NCI-H2107 treated with DMSO at 0.1 percent for 48 hours (cell line): ENCODE results near the gene N4BP2L2.

Experiments
- DNase-seq: peaks from one replicate; lab custom pipeline; 2025; ENCODE audit not compliant: unreplicated experiment; lab: John Stamatoyannopoulos, UW

Gene N4BP2L2

DNA sequence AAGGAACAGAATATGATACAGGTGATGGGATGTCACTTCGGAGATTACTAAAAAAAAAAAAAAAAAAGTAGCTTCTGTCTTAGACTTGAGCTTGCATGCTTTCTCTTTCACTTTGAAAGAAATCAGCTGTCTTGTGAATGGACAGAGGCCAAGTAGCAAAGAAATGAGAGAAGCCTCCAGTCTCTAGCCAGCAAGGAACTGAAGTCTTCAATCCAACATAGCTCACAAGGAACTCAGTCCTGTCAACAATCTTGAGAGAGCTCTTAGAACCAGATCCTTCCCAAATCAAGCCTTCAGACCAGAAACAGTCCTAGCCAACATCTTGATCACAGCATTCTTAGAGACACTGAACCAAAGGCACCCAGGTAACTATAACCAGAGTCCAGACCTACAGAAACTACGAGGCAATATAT, 7.7 kb downstream of the N4BP2L2 start:
- no peak for DNase-seq

DNA sequence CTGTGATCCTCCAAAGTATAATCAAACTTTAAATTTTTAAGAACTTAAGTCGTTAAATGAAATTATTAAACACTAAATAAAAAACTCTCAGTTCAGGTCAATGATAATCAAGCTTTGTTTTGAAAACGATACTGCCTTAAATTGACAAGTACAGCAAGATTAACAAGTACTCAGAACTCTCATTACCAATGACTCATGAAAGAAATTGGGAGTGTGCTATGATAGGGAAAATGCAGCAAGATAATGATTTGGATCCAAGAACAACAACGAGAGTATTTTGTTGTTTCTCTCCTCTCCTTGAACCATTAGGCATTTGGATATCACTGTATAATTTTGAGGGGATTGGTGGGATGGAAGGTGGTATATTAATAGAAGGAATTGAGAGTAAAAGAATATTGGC, 10.2 kb downstream of the N4BP2L2 start:
- no peak for DNase-seq

DNA sequence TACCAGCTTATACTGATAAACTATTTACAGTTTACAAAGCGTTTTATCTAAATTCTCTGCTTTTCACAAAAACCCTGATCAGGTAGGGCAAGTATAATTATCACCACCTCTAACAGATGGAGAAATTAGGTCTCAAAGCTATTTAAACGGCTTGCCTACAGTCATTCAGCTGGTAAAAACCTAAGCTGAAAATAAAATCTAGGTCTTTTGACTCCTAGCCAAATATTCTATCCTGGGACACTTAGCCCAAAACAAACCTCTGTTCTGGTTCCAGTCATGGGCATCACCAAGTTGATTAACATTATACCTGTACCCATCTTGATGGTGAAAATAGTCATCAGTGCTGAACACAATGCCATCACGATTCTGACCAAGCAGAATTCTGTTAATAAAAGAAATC, 11.4 kb downstream of the N4BP2L2 start:
- DNase-seq, result no peak

DNA sequence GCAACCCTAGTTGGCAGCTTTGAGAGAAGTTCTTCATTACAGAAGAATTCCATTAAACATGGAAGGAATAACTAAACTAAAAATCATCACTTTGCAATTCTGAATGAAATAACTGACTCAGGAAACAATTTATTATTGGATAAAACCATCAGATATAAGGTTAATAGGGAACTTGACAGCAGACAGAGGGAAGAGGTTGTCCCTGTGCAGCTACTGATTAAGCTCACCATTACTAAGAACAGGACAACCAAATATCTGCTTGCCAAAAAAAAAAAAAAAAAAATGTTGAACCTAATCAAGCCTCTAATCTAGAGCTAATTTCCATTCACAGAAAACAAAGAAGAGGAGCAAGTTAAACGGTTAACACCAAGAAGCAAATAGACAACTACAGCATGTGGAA, 12.8 kb downstream of the N4BP2L2 start:
- no peak for DNase-seq

DNA sequence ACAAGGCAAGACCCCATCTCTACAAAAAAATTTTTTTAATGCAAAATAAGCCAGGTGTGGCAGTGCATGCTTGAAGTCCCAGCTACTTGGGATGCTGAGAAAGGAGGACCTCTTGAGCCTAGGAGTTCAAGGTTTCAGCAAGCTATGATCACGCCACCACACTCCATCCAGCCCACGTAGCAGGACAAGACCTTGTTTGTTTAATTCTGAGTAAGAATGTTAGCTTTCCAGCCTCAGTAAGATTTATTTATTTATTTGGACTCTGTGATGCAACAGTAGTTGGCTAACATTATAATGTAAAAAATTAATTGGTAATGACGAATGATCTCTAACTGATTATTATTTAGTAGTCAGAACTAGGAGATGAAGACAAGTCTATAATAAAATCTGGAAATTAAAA, 23.3 kb downstream of the N4BP2L2 start:
- no peak for DNase-seq

DNA sequence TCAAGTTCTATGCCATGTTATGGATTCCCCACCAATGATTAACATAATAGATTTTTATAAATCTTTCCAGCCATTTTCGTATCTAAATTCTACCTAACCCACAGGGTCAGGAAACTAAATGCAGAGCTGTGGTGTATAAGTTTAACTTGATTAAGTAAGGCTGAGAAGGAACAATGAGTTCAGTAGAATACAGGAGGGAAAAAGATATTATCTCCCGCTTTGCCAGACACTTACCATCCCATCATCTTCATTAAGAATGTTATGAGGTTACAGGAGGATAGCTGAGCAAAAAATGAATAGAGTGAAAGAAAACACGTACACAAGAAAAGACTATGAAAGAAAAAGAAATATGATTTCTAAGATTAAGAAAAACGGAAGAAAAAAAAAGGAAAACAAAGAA, 27.1 kb downstream of the N4BP2L2 start:
- DNase-seq, result no peak

DNA sequence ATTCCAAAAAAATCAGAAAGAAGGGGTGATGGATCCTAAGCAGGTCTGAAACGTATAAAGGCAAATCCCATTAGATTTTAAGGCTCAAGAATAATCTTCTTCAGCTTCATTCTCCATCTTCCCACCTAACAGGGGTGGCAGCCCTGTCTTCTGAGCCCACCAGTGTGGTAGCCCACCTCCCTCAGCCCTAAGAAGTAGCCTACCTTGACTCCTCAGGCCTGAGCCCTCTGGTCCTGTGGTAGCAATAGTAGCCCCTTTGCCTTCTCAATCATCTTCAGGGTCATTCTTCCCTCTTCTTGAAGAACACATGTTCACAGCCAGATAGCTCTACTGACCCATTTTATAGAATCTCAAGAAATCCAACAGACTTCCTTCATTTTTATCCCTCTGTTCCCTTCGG, 33.7 kb downstream of the N4BP2L2 start:
- DNase-seq, result no peak

DNA sequence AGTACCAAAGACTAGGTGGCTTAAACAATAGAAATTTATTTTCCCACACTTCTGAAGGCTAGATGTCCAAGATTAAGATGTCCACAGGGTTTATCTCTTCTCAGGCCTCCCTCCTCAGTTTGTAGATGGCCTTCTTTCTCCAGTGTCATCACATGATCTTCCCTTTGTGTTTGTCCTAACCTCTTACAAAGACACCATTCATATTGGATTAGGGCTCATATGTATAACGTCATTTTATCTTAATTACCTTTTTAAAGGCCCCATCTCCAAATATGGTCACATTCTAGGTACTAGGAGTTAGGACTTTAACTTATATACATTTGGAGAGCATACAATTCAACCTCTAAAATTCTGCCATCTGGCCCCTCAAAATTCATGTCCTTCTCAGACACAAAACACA, 34.3 kb downstream of the N4BP2L2 start:
- DNase-seq, result no peak

DNA sequence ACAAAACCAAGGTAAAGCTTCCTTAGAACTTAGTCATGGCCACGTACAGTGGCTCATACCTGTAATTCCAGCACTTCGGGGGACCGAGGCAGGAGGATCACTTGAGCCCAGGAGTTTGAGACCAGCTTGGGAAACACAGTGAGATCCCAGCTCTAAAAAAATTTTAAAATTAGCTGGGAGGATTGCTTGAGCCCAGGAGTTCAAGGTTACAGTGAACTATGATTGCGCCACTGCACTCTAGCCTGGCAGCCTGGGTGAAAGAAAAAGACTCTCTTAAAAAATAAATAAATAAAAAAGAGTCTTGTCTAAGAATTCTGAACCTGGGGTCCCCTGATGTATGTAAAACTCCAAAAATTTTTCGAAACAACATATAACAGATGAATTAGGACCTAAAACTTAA, 34.9 kb downstream of the N4BP2L2 start:
- no peak for DNase-seq

DNA sequence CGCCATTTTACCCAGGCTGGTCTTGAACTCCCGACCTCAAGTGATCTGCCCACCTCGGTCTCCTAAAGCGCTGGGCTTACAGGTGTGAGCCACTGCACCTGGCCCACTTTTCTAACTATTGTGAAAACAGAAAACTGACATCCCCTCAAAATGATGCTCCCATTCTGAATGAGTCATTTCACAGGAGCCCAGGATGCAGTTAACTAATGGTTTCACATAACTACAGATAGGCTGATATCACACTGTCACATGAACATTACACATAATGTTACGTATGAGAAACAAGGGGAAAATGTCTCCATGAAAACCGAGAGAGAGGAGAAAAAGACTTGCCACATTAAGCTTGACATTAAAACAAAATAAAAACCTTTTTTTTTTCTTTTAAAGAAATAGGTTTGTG, 37.5 kb downstream of the N4BP2L2 start:
- no peak for DNase-seq

DNA sequence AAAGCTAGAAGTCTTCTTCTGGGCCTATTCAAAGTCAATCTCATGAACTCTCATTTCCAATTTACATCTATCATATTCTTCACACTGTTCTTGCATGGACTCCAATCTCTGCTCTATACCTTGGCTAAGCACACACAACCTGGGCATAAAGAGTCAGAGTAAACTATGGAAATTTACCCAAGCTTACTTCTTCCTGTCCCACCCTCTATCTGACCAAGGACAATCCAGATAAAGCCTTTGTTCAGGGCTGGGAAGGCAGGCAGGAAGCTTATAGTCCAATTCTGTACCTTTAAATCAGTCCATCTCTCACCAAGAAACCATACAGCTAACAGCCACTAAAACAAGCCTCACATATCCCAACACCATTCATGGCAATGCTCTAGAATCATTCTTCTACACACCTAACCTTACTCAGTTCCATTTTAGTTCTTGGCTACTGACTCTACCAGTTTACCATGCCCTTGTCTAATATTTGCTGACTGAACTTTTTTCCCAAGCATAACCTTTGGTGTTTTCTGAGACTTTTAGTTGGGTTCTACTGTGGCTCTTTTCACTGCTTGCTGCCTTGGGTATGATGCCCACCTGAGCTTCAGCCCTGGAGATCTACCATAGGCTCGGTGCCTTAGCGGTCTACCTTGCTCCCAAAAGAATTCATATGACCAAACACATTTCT, 38.9 kb downstream of the N4BP2L2 start:
- DNase-seq, result no peak

DNA sequence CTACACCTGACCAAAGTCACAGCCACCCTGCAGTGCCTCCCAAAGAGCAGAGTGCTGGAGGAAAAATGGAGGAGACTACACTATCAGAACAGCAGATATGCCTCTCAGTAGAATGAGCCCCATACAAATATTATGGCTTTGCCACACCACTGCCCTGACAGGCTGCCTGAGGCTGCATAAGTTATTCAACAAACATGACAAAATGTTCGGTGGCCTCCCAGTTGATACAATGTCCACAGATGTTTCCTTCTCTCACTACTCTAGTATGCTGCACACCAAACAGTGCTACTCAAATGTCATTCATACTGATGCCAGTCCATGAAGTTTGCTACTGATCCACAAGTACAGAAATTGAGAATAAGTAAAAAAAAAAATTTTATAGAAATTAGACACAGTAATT, 41.0 kb downstream of the N4BP2L2 start:
- DNase-seq, result no peak

DNA sequence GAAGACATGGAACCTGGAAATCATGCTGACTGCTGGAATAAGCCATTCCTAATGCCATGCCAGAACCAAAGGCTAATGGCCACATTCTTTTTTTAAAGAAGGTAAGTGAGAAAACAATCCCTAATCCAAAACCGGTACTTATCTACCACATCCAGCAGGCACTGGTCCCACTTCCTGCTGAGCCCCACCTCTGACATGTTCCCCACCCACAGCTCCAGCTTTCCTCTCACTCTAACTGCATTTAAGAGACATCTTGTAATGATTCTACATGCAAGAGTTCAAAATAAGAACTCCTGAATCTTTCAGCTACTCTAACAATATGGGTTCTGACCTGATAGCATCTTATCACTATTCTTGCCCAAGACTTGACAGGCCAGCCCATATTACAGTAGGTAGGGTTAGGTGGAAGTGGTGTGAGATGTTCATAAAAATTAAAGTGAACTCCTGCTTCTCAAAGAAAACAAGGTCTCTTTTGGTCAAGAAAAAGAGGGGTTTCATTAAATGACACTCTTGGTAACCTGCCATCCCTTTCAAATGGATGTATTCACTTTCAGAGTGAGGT, 41.9 kb downstream of the N4BP2L2 start:
- no peak for DNase-seq

DNA sequence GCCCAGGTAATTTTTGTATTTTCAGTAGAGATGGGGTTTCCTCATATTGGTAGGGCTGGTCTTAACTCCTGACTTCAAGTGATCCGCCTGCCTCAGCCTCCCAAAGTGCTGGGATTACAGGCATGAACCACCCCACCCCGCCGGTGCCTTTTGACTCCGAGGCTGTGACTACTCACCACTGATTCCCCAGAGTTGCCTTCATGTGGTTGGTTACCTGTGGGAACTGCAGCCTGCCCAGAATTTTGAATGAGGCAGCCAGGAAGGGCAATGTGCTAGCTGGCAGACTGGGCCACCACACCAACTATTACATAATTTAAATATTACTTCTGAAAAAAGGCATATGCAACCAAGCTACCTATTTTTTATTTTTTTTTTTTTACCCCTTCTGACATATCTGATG, 42.8 kb downstream of the N4BP2L2 start:
- DNase-seq, result no peak

DNA sequence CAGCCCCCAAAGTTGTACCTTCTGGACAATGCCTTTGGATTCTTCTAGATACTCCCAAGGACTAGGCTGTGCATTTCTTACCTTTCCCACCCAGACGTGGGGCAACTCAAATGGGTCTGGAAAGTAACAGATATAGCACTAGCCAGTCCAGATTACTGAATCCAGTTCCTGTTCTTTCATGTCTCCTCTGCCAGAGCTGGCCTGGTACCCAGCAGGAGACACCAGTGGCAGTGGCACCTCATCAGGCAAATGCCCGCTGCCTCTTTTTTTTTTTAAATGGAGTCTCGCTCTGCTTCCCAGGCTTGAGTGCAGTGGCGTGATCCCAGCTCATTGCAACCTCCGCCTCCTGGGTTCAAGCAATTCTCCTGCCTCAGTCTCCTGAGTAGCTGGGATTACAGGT, 43.2 kb downstream of the N4BP2L2 start:
- no peak for DNase-seq

DNA sequence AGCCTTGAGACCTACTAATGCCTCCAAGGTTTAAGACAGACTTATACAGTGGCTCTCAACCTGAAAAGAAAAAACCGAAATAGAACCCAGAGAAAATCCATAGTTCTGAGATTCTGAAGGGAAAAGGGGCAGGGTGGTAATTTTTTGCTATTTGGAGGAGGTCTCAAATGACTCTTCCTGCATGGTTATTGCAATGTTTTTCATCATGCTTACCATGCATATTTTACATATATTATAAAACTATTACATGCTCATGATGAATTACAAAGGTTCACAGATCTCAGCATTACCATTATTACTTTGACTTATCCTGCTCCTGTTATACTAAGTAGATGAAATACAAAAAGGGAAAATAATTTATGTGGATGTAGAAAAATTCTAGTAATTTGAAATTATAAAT, 47.6 kb downstream of the N4BP2L2 start:
- DNase-seq, result no peak

DNA sequence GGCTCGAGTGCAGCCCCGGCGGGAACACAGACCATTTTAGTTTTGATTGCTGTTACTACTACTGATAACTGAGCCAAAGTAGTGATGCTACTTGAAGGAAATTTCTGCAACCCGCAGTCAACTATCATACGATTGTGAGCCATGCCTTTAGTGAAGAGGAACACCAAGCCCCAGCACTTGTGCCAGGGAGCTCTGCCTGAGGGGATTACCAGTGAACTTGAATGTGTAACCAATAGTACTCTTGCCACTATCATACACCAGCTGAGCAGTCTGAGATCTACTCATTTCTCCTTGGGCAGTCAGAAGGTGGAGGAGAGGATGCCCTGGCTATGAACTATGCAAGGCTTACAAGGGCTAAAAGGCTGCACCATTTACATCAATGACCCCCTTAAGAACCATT, 61.7 kb downstream of the N4BP2L2 start:
- no peak for DNase-seq

DNA sequence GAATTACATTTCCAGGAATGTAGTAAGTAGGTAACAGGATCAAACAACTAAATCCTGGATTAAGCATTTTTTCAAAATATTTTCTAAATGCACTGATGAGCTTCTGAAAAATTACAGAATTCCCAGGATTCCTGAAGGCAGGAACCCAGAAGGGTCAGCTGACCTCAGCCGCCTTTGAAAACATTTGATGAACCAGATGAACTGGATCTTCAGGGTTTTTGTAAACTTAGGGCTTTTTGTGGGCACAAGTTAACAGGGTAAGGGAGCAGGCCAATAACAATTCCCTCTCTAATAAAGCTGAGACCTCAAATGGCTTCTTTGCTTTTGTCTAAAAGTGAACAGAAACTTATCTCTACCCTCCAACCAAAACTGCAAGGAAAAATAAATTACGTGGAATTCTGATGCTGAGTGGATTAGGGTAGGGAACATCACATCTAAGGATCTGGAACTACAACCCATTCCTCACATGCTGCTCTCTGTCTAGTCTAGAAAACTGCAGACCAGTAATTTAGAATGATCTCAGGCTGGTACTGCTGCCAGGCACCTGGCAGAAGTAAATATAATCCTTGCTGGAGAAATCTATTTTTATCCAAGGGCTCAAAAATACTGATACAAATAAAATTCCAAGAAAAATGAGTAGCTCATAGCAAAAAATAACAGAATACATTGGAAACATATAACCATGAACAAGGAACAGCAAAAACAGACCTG, 62.4 kb downstream of the N4BP2L2 start:
- DNase-seq, result no peak

DNA sequence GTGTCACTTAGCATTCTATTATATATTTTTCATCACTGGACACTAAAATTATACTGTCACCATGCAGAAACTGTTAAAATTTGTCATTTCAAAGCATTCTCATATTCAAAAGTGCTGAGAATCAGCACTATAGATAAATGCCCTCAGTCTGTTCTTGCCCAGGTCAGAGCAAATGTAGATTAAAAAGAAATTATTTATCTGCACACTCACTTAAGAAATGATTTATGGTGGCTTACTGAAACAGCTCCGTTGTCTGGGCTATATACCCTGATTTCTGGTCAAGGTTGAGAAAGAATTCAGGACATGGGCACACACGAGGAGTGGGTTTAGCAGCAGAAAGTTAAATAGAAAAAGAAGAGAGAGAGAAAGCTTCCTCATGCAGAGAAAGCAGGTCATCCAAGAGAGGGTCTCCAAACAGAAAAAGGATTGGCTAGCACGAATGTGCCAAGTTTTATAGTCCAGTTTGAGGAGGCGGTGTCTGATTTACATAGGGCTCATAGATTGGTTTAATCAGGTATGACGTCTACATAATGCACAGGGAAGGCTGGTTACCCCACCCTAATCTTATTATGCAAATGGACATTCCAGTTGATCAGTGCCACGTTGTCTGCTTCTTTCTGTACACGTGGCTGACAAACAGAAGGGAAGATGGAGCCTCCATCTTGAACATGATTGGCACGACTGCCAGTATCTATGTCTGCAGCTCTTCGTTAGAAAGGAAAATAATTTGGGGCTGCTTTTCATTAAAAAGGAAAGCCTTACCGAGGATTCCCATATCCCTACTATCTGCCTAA, 63.4 kb downstream of the N4BP2L2 start:
- DNase-seq, result no peak

DNA sequence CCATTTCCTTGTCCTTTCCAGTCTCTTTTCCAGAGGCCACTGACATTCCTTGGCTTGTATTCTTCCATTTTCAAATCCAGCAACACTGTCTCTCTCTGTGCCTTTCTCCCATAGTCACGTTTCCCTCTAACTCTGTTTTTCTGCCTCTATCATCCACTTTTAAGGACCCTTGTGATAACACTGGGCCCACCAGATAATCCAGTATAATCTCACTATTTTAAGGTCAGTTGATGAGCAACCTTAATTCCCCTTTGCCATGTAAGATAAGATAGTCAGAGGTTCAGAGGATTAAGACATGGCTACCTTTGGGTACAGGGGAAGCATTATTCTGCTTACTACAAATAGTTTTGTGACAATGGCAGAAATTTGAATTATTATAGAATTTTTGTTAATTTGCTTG, 64.9 kb downstream of the N4BP2L2 start:
- DNase-seq, result no peak

DNA sequence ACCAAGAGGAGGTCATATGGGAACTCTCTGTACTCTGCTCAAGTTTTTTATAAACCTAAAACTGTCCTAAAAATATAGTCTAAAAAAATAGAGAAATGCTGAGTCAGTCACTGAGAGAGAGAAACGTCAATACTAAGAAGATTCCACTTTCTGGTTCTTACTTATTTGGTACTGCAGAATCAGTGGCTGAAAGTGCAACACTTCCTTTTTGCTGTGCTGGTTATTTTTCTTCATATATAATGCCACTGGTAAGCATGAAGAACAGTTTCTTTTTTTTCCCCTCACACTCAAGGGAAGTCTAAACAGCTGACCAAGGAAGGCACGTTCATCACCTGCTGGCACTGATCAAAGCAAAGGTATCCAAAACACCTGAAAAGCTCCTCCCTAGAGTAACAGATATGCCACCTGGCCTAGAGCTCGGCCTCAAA, 66.4 kb downstream of the N4BP2L2 start:
- DNase-seq, result no peak
